GM12878 (cell line): ENCODE results near the gene ECM2.

Source experiments
- BHLHE40 ChIP-seq, 2 experiments: fragments of 450-650 bp in 1 of 2; IDR thresholded peaks; 2 replicates each; pipeline ENCODE4 v1.6.1; 2011 to 2017; ENCODE audit warnings: low read depth in 2 of 2, borderline replicate concordance in 1 of 2, improper control_type of control experiment in 1 of 2, low read length in 1 of 2, mild to moderate bottlenecking in 1 of 2
- CTCF ChIP-seq, 3 experiments: IDR thresholded peaks in 2 of 3; conservative IDR thresholded peaks in 1 of 3; 2 replicates each; pipeline ENCODE4 v1.5.1; 2011; ENCODE audit warnings: low read depth in 3 of 3, low read length in 3 of 3, mild to moderate bottlenecking in 3 of 3, control low read depth in 2 of 3, moderate library complexity in 2 of 3, inconsistent platforms in 1 of 3, mixed read lengths in 1 of 3; ENCODE audit not compliant: control insufficient read depth in 2 of 3, insufficient read depth in 1 of 3; ENCODE audit errors: extremely low read depth in 1 of 3
- EGR1 ChIP-seq, 2 experiments: IDR thresholded peaks; 1 replicate in 1 of 2; 2 replicates in 1 of 2; pipeline ENCODE4 v1.6.1; 2011 to 2012; ENCODE audit warnings: low read depth in 2 of 2, low read length in 2 of 2, borderline replicate concordance in 1 of 2, mild to moderate bottlenecking in 1 of 2, moderate library complexity in 1 of 2
- EP300 ChIP-seq, 2 experiments: fragments of 150-350 bp in 1 of 2; IDR thresholded peaks; 2 replicates each; pipeline ENCODE4 v1.6.1; 2011 to 2012; ENCODE audit warnings: low read depth in 2 of 2, low read length in 2 of 2, borderline replicate concordance in 1 of 2, improper control_type of control experiment in 1 of 2, inconsistent platforms in 1 of 2; ENCODE audit not compliant: control insufficient read depth in 1 of 2
- POLR2A ChIP-seq: IDR thresholded peaks from 2 replicates; pipeline ENCODE4 v1.6.1; 2011; ENCODE audit warnings: low read depth, mild to moderate bottlenecking, low read length
- POLR2AphosphoS5 ChIP-seq: IDR thresholded peaks from 2 replicates; pipeline ENCODE4 v1.6.1; 2011; ENCODE audit warnings: mild to moderate bottlenecking, low read length, inconsistent platforms
- RAD51 ChIP-seq: fragments of 450-650 bp; IDR thresholded peaks from 2 replicates; pipeline ENCODE4 v1.6.1; 2016; ENCODE audit warnings: moderate library complexity, mild to moderate bottlenecking, inconsistent platforms
- RCOR1 ChIP-seq: conservative IDR thresholded peaks from 2 replicates; pipeline ENCODE4 v1.6.1; 2012; ENCODE audit warnings: low read depth, low read length, improper control_type of control experiment
- SIN3A ChIP-seq: IDR thresholded peaks from 2 replicates; pipeline ENCODE4 v1.6.1; 2012; ENCODE audit warnings: low read depth, low read length, improper control_type of control experiment
- TAF1 ChIP-seq: IDR thresholded peaks from 2 replicates; pipeline ENCODE4 v1.6.1; 2011; ENCODE audit warnings: mild to moderate bottlenecking, low read depth, low read length, borderline replicate concordance
- YY1 ChIP-seq: IDR thresholded peaks from 2 replicates; pipeline ENCODE4 v1.6.1; 2011; ENCODE audit warnings: low read depth, mild to moderate bottlenecking, low read length

- no peak for TF ChIP-seq EP300 (IDR thresholded peaks at IDR 0.05; ENCODE audit: borderline replicate concordance in 1 of 2, control insufficient read depth in 1 of 2, low read depth in 2 of 2, low read length in 2 of 2)
- no peak for TF ChIP-seq BHLHE40 (IDR thresholded peaks at IDR 0.05; ENCODE audit: borderline replicate concordance in 1 of 2, low read depth in 2 of 2, low read length in 1 of 2)
- TF ChIP-seq RCOR1: no peak
- no peak for TF ChIP-seq SIN3A
- TF ChIP-seq CTCF (IDR thresholded peaks at IDR 0.05 in 2 of 3, conservative IDR thresholded peaks at IDR 0.05 in 1 of 3; ENCODE audit: control insufficient read depth in 2 of 3, extremely low read depth in 1 of 3, insufficient read depth in 1 of 3, low read depth in 3 of 3, low read length in 3 of 3): no peak
- TF ChIP-seq YY1: no peak
- TF ChIP-seq POLR2AphosphoS5: no peak
- TF ChIP-seq RAD51: no peak
- TF ChIP-seq EGR1 (IDR thresholded peaks at IDR 0.05; ENCODE audit: borderline replicate concordance in 1 of 2, low read depth in 2 of 2, low read length in 2 of 2): no peak
- TF ChIP-seq TAF1: no peak
- TF ChIP-seq POLR2A: no peak
Measured at GRCh38 chr9:92508018-92508820, 27.6 kb downstream of the ECM2 start.
